Fibroblast of mammary gland (primary cell): Measurements from ENCODE around the gene CABP7.

ENCODE experiments used
- DNase-seq: peaks from one replicate; pipeline ENCODE4 v3.0.0-alpha.2; 2010; ENCODE audit warnings: low read depth
- H3K4me3 ChIP-seq: 2 replicates; pipeline ENCODE4 v1.5.1; 2011; ENCODE audit warnings: low read depth, mild to moderate bottlenecking, low read length, moderate library complexity; ENCODE audit not compliant: control insufficient read depth
- CTCF ChIP-seq: conservative IDR thresholded peaks from 2 replicates; pipeline ENCODE4 v1.5.1; 2011; ENCODE audit warnings: low read depth, low read length, inconsistent platforms; ENCODE audit not compliant: control insufficient read depth, insufficient read depth

The CABP7 gene

GRCh38 chr22:29757096-29757495 lies 37.3 kb downstream of the CABP7 start:
- no peak overlapping the region for H3K4me3 ChIP-seq
- no peak for TF ChIP-seq CTCF
- DNase-seq: no peak

- TF ChIP-seq CTCF: no peak
- H3K4me3 ChIP-seq: no peak overlapping the region
- no peak for DNase-seq
Measured at GRCh38 chr22:29758068-29758622, 38.3 kb downstream of the CABP7 start.

GRCh38 chr22:29758959-29759358 lies 39.2 kb downstream of the CABP7 start:
- no peak for DNase-seq
- no peak for TF ChIP-seq CTCF
- H3K4me3 ChIP-seq: no peak overlapping the region

- DNase-seq: no peak
- TF ChIP-seq CTCF: no peak
- no peak overlapping the region for H3K4me3 ChIP-seq
Measured at GRCh38 chr22:29762263-29762662, 42.5 kb downstream of the CABP7 start.

GRCh38 chr22:29765905-29766631 lies 46.3 kb downstream of the CABP7 start:
- no peak for TF ChIP-seq CTCF
- H3K4me3 ChIP-seq: peak overlapping the region; percentile 100
- no peak for DNase-seq

GRCh38 chr22:29766632-29767170 lies 46.9 kb downstream of the CABP7 start, which contains the start of gene ZMAT5:
TSS of gene ZMAT5 (minus strand) at chr22:29767007. CDS start at chr22:29748544, 18,463 bp downstream.
- DNase-seq: peak; percentile 95
- H3K4me3 ChIP-seq: peak within 1 kb of the TSS; percentile 100
- no peak for TF ChIP-seq CTCF
